SK-N-SH (cell line): Measurements from ENCODE around the gene LDB3. TPM values are rescaled to one million over a fixed set of nuclear protein-coding genes. Genes with fewer than 3 reads are reported as not detected.

ENCODE experiments used
- CTCF ChIA-PET: fragments of 300-600, 350-600 bp; formaldehyde crosslinking; extraction: SDS; loops from one replicate; lab custom pipeline; 2021; lab: Yijun Ruan, JAX
- POLR2A ChIA-PET: fragments of 350-600 bp; sonication (Branson Sonifier 250); formaldehyde crosslinking; extraction: SDS; loops from one replicate; lab custom pipeline; 2020; ENCODE audit warnings: antibody characterized with exemption, inconsistent platforms; lab: Yijun Ruan, JAX
- DNase-seq: peaks from one replicate; pipeline ENCODE4 v3.0.0; 2012
- H2AFZ ChIP-seq: fragments of 200-600 bp; sonication (generic); 2 replicates; pipeline ENCODE4 v1.8.1; 2016; ENCODE audit warnings: antibody characterized with exemption, mild to moderate bottlenecking, low read depth
- H3F3A ChIP-seq: fragments of 200-600 bp; sonication (generic); replicated peaks from 2 replicates; pipeline ENCODE3; 2016; ENCODE audit warnings: antibody characterized with exemption, mild to moderate bottlenecking; ENCODE audit not compliant: insufficient read depth
- H3K27ac ChIP-seq, 2 experiments: fragments of 200-500 bp in 1 of 2; fragments of 200-600 bp in 1 of 2; sonication (Bioruptor generic) in 1 of 2; sonication (generic), shearing (Covaris generic) in 1 of 2; 2 replicates each; pipeline versions ENCODE4 v1.5.1 to v1.6.1; 2014 to 2016; ENCODE audit warnings: low read depth in 2 of 2, inconsistent platforms in 1 of 2, low read length in 1 of 2, mild to moderate bottlenecking in 1 of 2, mixed read lengths in 1 of 2
- H3K27me3 ChIP-seq: fragments of 200-600 bp; sonication (generic), shearing (Covaris generic); 2 replicates; pipeline ENCODE4 v1.6.1; 2016; ENCODE audit warnings: mixed run types; ENCODE audit not compliant: insufficient read depth
- H3K36me3 ChIP-seq, 2 experiments: fragments of 200-500 bp in 1 of 2; fragments of 200-600 bp in 1 of 2; sonication (Bioruptor generic) in 1 of 2; sonication (generic) in 1 of 2; replicated peaks in 1 of 2; 2 replicates each; pipeline versions ENCODE3 to v1.5.1; 2014 to 2016; ENCODE audit warnings: low read length in 1 of 2, mild to moderate bottlenecking in 1 of 2; ENCODE audit not compliant: insufficient read depth in 2 of 2, control insufficient read depth in 1 of 2
- H3K4me1 ChIP-seq, 2 experiments: fragments of 200-500 bp in 1 of 2; fragments of 200-600 bp in 1 of 2; sonication (Bioruptor generic) in 1 of 2; sonication (generic), shearing (Covaris generic) in 1 of 2; 2 replicates each; pipeline versions ENCODE4 v1.5.1 to v1.6.1; 2014 to 2016; ENCODE audit warnings: low read depth in 1 of 2, low read length in 1 of 2, mixed run types in 1 of 2; ENCODE audit not compliant: insufficient read depth in 2 of 2, control insufficient read depth in 1 of 2
- H3K4me2 ChIP-seq: fragments of 200-600 bp; sonication (generic), shearing (Covaris generic); 2 replicates; pipeline ENCODE4 v1.6.1; 2017; ENCODE audit warnings: mixed run types
- H3K4me3 ChIP-seq, 2 experiments: fragments of 200-500 bp in 1 of 2; fragments of 200-600 bp in 1 of 2; sonication (Bioruptor generic) in 1 of 2; sonication (generic), shearing (Covaris generic) in 1 of 2; 2 replicates each; pipeline versions ENCODE4 v1.5.1 to v1.8.1; 2014 to 2016; ENCODE audit warnings: low read depth in 2 of 2, inconsistent platforms in 1 of 2, low read length in 1 of 2, mild to moderate bottlenecking in 1 of 2, mixed read lengths in 1 of 2, moderate library complexity in 1 of 2
- H3K79me2 ChIP-seq: fragments of 200-600 bp; sonication (generic); 2 replicates; pipeline ENCODE4 v1.8.1; 2017; ENCODE audit warnings: mild to moderate bottlenecking; ENCODE audit not compliant: insufficient read depth
- H3K9ac ChIP-seq: fragments of 200-600 bp; sonication (generic); 2 replicates; pipeline ENCODE4 v1.6.1; 2017; ENCODE audit warnings: mixed run types
- H3K9me2 ChIP-seq: fragments of 200-600 bp; sonication (generic); 2 replicates; pipeline ENCODE4 v1.6.1; 2017; ENCODE audit warnings: mixed run types
- H3K9me3 ChIP-seq: fragments of 200-600 bp; sonication (generic); 2 replicates; pipeline ENCODE4 v1.6.1; 2017; ENCODE audit warnings: mixed run types, mild to moderate bottlenecking, moderate library complexity
- H4K20me1 ChIP-seq: fragments of 200-600 bp; sonication (generic); 2 replicates; pipeline ENCODE4 v1.6.1; 2017; ENCODE audit warnings: mild to moderate bottlenecking, mixed run types; ENCODE audit not compliant: insufficient read depth
- CHD2 ChIP-seq: fragments of 150-350 bp; IDR thresholded peaks from 2 replicates; pipeline ENCODE4 v1.6.1; 2018; ENCODE audit warnings: low read length; ENCODE audit not compliant: partially characterized antibody
- ELF1 ChIP-seq: IDR thresholded peaks from 2 replicates; pipeline ENCODE4 v1.4.0; 2012
- EP300 ChIP-seq, 2 experiments: IDR thresholded peaks; 2 replicates each; pipeline versions ENCODE4 v1.4.0 to v1.6.1; 2012; ENCODE audit warnings: borderline replicate concordance in 1 of 2, low read depth in 1 of 2, low read length in 1 of 2
- FOSL2 ChIP-seq: IDR thresholded peaks from 2 replicates; pipeline ENCODE4 v1.4.0; 2012; ENCODE audit warnings: low read depth, mild to moderate bottlenecking, moderate library complexity, borderline replicate concordance
- FOXJ3 ChIP-seq: sonication (generic); formaldehyde crosslinking; IDR thresholded peaks from 2 replicates; pipeline ENCODE4 v1.5.1; 2020; ENCODE audit warnings: mild to moderate bottlenecking, missing genetic modification reagents
- FOXM1 ChIP-seq: IDR thresholded peaks from 2 replicates; pipeline ENCODE4 v1.4.0; 2012; ENCODE audit warnings: low read depth, mild to moderate bottlenecking
- GABPA ChIP-seq: IDR thresholded peaks from 2 replicates; pipeline ENCODE4 v1.4.0; 2012; ENCODE audit warnings: low read depth, mild to moderate bottlenecking
- MEF2A ChIP-seq: IDR thresholded peaks from 2 replicates; pipeline ENCODE4 v1.4.0; 2012; ENCODE audit warnings: low read depth, borderline replicate concordance
- MXI1 ChIP-seq: IDR thresholded peaks from 2 replicates; pipeline ENCODE4 v1.6.1; 2012; ENCODE audit warnings: mild to moderate bottlenecking, low read depth, low read length, improper control_type of control experiment
- NFIC ChIP-seq: IDR thresholded peaks from 2 replicates; pipeline ENCODE4 v1.4.0; 2012; ENCODE audit warnings: borderline replicate concordance
- RCOR1 ChIP-seq: fragments of 150-350 bp; IDR thresholded peaks from 2 replicates; pipeline ENCODE4 v1.6.1; 2017; ENCODE audit warnings: antibody characterized with exemption, low read length
- SIN3A ChIP-seq: IDR thresholded peaks from 2 replicates; pipeline ENCODE4 v1.6.1; 2012; ENCODE audit warnings: low read depth, mild to moderate bottlenecking, low read length, moderate library complexity, borderline replicate concordance
- SMC3 ChIP-seq: IDR thresholded peaks from 2 replicates; pipeline ENCODE4 v1.6.1; 2012; ENCODE audit warnings: low read depth, low read length, improper control_type of control experiment
- TAF1 ChIP-seq: IDR thresholded peaks from 2 replicates; pipeline ENCODE4 v1.6.1; 2012; ENCODE audit warnings: low read depth, mild to moderate bottlenecking, low read length, moderate library complexity, borderline replicate concordance
- TCF12 ChIP-seq: IDR thresholded peaks from 2 replicates; pipeline ENCODE4 v1.4.0; 2012
- YY1 ChIP-seq: IDR thresholded peaks from 2 replicates; pipeline ENCODE4 v1.4.0; 2012; ENCODE audit warnings: low read depth, mild to moderate bottlenecking
- WGBS: methylation state at CpG from one replicate; pipeline ENCODE4 v1.1.6; 2017; ENCODE audit warnings: low lambda C conversion rate; 5-methylcytosine and 5-hydroxymethylcytosine counted together
- polyA plus RNA-seq, 3 experiments: library from polyadenylated mRNA; depleted of rRNA; stranded (reverse); fragments of >200 nt; gene quantifications; 2 replicates each; pipeline ENCODE4 v1.2.3, GENCODE V29; 2012
- TF ChIP-seq, protein P1 (sequence below): fragments of 150-350 bp; IDR thresholded peaks from 2 replicates; pipeline ENCODE4 v1.6.1; 2016; ENCODE audit warnings: mild to moderate bottlenecking, low read depth, low read length
- TF ChIP-seq, protein P2 (sequence below): IDR thresholded peaks from 2 replicates; pipeline ENCODE4; 2012
- TF ChIP-seq, protein P3 (sequence below): fragments of 150-350 bp; IDR thresholded peaks from 2 replicates; pipeline ENCODE4 v1.6.1; 2017; ENCODE audit warnings: antibody characterized with exemption, low read length, low read depth, borderline replicate concordance
- TF ChIP-seq, protein P4 (sequence below): IDR thresholded peaks from 2 replicates; pipeline ENCODE4 v1.6.1; 2012; ENCODE audit warnings: mild to moderate bottlenecking, low read depth, low read length, moderate library complexity

Gene LDB3
- polyA plus RNA-seq, 1 of the 3 experiments (the other 2 are of a cell fraction), result 0.48 TPM

DNA sequence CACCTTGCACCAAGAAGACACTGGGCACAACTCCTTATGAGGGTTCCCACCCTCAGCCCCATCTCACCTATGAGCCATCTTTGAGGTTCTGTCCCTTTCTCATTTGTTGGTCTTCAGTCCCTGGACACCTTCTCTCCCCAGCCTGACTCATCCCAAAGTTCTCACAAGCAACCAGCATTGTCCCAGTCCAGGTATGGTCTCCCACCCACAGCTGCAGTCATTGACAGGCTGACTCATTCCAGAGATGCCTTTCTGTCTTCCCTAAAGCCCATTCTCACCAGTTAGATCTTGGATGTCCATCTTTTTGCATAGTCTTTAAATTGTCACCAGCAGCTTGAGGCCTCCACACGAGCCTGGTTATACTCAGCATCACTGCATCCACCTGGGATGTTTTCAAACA lies 61.4 kb downstream of the LDB3 start:
- H3K36me3 ChIP-seq, result no peaks in the 10 kb centered on the region
- H2AFZ ChIP-seq, result no peak overlapping the region
- H3K4me3 ChIP-seq, result no peak overlapping the region
- no peaks in the 10 kb centered on the region for H3K27me3 ChIP-seq
- H3K9me3 ChIP-seq, result no peaks in the 10 kb centered on the region
- H3K4me1 ChIP-seq, result peaks cover 0 to 8% of the 10 kb centered on the region in 2 experiments; a peak in 1 of 4 replicates
- no peaks in the 10 kb centered on the region for H4K20me1 ChIP-seq
- H3K9me2 ChIP-seq, result no peaks in the 10 kb centered on the region
- no peaks in the 10 kb centered on the region for H3F3A ChIP-seq
- WGBS, result 81% methylated on average over 1 of the region's 1 CpG
- H3K4me2 ChIP-seq, result no peak overlapping the region
- TF ChIP-seq TAF1, result no peak
- TF ChIP-seq, protein P1, sequence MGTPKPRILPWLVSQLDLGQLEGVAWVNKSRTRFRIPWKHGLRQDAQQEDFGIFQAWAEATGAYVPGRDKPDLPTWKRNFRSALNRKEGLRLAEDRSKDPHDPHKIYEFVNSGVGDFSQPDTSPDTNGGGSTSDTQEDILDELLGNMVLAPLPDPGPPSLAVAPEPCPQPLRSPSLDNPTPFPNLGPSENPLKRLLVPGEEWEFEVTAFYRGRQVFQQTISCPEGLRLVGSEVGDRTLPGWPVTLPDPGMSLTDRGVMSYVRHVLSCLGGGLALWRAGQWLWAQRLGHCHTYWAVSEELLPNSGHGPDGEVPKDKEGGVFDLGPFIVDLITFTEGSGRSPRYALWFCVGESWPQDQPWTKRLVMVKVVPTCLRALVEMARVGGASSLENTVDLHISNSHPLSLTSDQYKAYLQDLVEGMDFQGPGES, result no peak
- TF ChIP-seq MEF2A, result no peak
- TF ChIP-seq TCF12, result no peak
- TF ChIP-seq, protein P2, sequence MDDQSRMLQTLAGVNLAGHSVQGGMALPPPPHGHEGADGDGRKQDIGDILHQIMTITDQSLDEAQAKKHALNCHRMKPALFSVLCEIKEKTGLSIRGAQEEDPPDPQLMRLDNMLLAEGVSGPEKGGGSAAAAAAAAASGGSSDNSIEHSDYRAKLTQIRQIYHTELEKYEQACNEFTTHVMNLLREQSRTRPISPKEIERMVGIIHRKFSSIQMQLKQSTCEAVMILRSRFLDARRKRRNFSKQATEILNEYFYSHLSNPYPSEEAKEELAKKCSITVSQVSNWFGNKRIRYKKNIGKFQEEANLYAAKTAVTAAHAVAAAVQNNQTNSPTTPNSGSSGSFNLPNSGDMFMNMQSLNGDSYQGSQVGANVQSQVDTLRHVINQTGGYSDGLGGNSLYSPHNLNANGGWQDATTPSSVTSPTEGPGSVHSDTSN, result no peak
- no peak for TF ChIP-seq EP300 (IDR thresholded peaks at IDR 0.05; ENCODE audit: borderline replicate concordance in 1 of 2, low read depth in 1 of 2, low read length in 1 of 2)
- TF ChIP-seq FOXM1, result no peak
- TF ChIP-seq ELF1, result no peak
- no peak for TF ChIP-seq RCOR1
- no peak for TF ChIP-seq SIN3A
- TF ChIP-seq MXI1, result no peak
- no peak for TF ChIP-seq YY1
- no peak for TF ChIP-seq GABPA
- no peak for TF ChIP-seq FOSL2
- no peak for TF ChIP-seq SMC3
- H3K79me2 ChIP-seq, result no peaks in the 10 kb centered on the region
- H3K27ac ChIP-seq, result no peak overlapping the region
- CTCF ChIA-PET, result interaction anchor here (0.6 to 1.3 kb wide), 5 partner anchors 15 to 168 kb away, joined by 3 to 5 read pairs (median 3); no protein-coding TSS in a partner anchor
- POLR2A ChIA-PET, result no interaction called here
- H3K9ac ChIP-seq, result no peak overlapping the region
- DNase-seq, result no peak

DNA sequence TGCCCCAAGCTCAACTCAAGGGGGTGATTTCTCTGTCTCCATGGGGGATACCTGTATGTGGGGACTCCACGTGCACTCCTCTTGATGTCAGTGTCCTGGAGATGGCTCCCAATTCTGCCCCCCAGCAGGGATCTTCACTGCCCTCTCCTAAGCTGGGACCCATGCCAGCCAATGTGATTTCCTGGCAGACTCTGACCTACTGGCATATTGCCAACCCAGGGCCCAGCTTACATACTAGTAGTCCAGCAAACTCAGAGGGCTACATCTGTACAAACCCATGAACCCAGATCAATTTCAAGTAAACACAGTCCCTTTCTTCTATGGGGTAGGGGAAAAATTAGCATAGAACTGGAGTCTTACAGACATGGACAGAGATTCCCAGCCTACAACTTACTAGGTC lies 61.9 kb downstream of the LDB3 start:
- POLR2A ChIA-PET, result no interaction called here
- H3K9me3 ChIP-seq, result no peaks in the 10 kb centered on the region
- H3K36me3 ChIP-seq, result no peaks in the 10 kb centered on the region
- no peak overlapping the region for H3K27ac ChIP-seq
- H2AFZ ChIP-seq, result no peak overlapping the region
- H3K27me3 ChIP-seq, result no peaks in the 10 kb centered on the region
- no peak overlapping the region for H3K9ac ChIP-seq
- H3K4me3 ChIP-seq, result no peak overlapping the region
- H3K9me2 ChIP-seq, result no peaks in the 10 kb centered on the region
- TF ChIP-seq NFIC (peak; percentile 79), TCF12 (no peak), FOXJ3 (CRISPR knock-in tag) (no peak), YY1 (no peak), MEF2A (no peak), CHD2 (no peak), MXI1 (0 out of 2 replicates have a peak, but pooled peaks have one; percentile 23)
- TF ChIP-seq, protein P3, sequence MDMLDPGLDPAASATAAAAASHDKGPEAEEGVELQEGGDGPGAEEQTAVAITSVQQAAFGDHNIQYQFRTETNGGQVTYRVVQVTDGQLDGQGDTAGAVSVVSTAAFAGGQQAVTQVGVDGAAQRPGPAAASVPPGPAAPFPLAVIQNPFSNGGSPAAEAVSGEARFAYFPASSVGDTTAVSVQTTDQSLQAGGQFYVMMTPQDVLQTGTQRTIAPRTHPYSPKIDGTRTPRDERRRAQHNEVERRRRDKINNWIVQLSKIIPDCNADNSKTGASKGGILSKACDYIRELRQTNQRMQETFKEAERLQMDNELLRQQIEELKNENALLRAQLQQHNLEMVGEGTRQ, result no peak
- TF ChIP-seq, protein P4, sequence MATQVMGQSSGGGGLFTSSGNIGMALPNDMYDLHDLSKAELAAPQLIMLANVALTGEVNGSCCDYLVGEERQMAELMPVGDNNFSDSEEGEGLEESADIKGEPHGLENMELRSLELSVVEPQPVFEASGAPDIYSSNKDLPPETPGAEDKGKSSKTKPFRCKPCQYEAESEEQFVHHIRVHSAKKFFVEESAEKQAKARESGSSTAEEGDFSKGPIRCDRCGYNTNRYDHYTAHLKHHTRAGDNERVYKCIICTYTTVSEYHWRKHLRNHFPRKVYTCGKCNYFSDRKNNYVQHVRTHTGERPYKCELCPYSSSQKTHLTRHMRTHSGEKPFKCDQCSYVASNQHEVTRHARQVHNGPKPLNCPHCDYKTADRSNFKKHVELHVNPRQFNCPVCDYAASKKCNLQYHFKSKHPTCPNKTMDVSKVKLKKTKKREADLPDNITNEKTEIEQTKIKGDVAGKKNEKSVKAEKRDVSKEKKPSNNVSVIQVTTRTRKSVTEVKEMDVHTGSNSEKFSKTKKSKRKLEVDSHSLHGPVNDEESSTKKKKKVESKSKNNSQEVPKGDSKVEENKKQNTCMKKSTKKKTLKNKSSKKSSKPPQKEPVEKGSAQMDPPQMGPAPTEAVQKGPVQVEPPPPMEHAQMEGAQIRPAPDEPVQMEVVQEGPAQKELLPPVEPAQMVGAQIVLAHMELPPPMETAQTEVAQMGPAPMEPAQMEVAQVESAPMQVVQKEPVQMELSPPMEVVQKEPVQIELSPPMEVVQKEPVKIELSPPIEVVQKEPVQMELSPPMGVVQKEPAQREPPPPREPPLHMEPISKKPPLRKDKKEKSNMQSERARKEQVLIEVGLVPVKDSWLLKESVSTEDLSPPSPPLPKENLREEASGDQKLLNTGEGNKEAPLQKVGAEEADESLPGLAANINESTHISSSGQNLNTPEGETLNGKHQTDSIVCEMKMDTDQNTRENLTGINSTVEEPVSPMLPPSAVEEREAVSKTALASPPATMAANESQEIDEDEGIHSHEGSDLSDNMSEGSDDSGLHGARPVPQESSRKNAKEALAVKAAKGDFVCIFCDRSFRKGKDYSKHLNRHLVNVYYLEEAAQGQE, result no peak
- TF ChIP-seq, all 33 proteins: peak for 2
- Histone ChIP-seq H3K79me2 (no peaks in the 10 kb centered on the region), H3F3A (no peaks in the 10 kb centered on the region), H3K4me1 (peaks cover 0 to 8% of the 10 kb centered on the region in 2 experiments; a peak in 1 of 4 replicates), H3K4me2 (no peak overlapping the region), H4K20me1 (no peaks in the 10 kb centered on the region)
- DNase-seq, result peak; percentile 58
- CTCF ChIA-PET, result interaction anchor here (0.6 to 1.3 kb wide), 4 partner anchors 18 to 168 kb away, joined by 3 to 5 read pairs (median 3); no protein-coding TSS in a partner anchor
- 100% methylated on average over 1 of the region's 1 CpG for WGBS
